ENCODE measurements around the gene SMIM10.
"Not testable (repeated sequence)": the region's sequence is repeated elsewhere in the genome, so short reads cannot be mapped to it uniquely, and the experiment has no call there.

The SMIM10 gene

DNA sequence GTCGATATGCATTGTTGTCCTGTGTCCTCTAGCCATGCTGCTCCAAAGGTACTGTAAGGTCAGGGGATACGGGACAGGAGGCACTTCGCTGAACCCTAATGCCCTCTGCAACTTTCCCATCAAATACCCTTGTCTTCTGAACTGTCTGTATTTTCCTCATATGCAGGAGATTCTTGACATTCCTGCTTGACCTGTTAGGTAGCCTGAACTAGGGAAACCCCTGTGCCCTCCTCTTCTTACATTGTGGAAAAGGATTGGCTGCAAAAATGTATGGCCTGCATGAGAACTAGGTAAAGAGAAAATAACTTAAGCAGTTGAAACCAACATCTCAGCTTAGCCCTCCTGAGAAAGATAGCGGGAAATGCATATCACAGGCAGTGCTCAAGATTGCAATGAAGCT lies 20.1 kb downstream of the SMIM10 start:
- no peak overlapping the region for H3K4me3 ChIP-seq (ENCODE audit: low read depth, low read length)
- TF ChIP-seq, protein P1, sequence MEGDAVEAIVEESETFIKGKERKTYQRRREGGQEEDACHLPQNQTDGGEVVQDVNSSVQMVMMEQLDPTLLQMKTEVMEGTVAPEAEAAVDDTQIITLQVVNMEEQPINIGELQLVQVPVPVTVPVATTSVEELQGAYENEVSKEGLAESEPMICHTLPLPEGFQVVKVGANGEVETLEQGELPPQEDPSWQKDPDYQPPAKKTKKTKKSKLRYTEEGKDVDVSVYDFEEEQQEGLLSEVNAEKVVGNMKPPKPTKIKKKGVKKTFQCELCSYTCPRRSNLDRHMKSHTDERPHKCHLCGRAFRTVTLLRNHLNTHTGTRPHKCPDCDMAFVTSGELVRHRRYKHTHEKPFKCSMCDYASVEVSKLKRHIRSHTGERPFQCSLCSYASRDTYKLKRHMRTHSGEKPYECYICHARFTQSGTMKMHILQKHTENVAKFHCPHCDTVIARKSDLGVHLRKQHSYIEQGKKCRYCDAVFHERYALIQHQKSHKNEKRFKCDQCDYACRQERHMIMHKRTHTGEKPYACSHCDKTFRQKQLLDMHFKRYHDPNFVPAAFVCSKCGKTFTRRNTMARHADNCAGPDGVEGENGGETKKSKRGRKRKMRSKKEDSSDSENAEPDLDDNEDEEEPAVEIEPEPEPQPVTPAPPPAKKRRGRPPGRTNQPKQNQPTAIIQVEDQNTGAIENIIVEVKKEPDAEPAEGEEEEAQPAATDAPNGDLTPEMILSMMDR (IDR thresholded peaks at IDR 0.05; ENCODE audit: low read depth, low read length), result no peak

DNA sequence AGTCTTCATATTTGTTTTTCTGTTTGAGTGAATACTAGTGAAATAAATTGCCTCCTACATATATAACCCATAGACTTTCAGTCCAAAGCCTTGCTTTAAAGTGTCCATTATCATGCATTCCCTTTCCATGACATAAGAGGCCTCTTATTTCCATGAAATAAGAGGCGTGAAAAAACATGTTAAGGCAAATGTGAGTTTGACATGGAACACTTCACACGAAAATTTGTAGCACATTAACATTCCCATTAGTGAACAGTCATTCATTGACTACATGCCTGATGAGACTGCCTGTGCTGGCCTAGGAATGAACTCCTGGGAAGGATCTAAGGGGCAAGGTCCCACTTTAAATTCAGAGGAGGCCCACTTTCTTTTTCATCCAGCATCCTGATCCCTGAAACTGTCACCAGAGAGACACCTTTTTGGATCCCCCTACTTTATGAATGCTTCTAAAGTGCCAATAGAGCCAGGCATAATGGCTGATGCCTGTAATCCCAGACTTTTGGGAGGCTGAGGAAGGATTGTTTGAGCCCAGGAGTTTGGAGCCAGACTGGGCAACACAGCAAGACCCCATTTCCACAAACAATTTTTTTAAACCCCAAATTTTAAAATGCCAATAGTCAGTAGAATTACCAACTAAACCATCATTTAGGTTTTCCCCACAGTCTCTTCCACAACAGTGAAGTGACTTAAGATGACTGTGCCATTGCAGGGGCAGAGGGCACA lies 24.9 kb downstream of the SMIM10 start:
- no peak overlapping the region for H3K4me3 ChIP-seq (ENCODE audit: low read depth, low read length)

DNA sequence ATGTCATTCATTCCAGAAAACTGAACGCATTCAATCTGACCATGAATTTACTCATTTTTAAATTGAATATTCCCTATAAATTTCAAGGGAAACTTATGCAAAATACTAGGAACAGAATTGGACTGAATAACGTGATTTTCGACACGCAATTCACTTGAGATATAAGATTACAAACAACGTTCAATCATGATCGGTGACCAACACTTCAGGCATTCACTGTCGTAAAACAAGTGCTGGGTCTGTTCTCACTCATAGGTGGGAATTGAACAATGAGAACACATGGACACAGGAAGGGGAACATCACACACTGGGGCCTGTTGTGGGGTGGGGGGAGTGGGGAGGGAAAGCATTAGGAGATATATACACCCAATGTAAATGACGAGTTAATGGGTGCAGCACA lies 29.1 kb downstream of the SMIM10 start:
- H3K4me3 ChIP-seq (ENCODE audit: low read depth, low read length), result not testable (repeated sequence)

More for the DNA sequence above, 24.9 kb downstream of the SMIM10 start:
- TF ChIP-seq, protein P1 (IDR thresholded peaks at IDR 0.05; ENCODE audit: low read depth, low read length), result no peak

DNA sequence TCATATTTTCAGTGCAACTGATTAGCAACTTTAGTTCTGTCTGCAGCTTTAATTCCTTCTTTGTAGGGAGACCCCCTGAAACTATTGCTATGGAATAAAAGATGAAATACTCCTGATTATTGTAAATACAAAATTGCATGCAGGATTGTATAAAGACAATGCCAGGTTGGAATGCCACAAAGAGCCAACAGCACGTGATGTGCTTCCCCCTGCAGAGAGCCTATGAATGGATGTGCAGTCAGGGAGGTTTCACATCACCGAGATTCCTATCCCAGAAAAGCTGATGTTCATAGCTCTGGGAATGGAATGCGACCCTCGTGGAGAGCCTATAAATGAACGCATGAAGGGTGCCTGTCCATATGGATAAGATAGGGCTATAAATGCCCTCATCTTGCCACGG lies 33.0 kb downstream of the SMIM10 start:
- H3K4me3 ChIP-seq (ENCODE audit: low read depth, low read length), result not testable (repeated sequence)

DNA sequence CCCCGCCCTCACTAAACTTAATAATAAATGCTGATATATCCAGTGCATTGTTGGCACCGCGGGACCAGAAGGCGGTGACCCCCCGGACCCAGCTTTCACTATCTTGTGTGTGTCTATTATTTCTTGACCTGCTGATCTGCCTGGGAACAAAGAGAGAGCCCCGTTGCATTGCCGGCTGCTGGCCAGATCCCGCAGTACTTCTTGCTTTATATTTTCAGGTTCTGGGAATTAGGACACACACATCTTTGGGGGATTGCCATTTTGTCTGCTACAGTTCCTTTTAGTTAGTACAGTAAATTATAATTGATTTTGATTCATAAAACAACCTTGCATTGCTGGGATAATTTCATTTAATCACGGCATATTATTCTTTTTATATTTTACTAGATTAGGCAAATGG lies 33.7 kb downstream of the SMIM10 start:
- TF ChIP-seq, protein P1 (IDR thresholded peaks at IDR 0.05; ENCODE audit: low read depth, low read length), result no peak
- H3K4me3 ChIP-seq (ENCODE audit: low read depth, low read length), result no peak overlapping the region

DNA sequence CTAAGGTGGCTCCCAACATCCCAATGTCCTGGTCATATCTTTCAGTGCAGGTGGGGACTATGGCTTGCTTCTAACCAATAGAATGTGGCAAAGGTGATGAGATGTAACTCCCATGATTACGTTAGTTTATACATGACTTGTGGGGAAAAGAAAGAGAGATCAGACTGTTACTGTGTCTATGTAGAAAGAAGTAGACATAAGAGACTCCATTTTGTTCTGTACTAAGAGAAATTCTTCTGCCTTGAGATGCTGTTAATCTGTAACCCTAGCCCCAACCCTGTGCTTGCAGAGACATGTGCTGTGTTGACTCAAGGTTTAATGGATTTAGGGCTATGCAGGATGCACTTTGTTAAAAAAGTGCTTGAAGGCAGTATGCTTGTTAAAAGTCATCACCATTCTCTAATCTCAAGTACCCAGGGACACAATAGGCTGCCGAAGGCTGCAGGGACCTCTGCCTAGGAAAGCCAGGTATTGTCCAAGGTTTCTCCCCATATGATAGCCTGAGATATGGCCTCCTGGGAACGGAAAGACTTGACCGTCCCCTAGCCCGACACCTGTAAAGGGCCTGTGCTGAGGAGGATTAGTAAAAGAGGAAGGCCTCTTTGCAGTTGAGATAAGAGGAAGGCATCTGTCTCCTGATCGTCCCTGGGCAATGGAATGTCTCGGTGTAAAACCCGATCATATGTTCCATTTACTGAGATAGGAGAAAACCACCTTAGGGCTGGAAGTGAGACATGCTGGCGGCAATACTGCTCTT lies 39.6 kb downstream of the SMIM10 start:
- not testable (repeated sequence) for H3K4me3 ChIP-seq (ENCODE audit: low read depth, low read length)

DNA sequence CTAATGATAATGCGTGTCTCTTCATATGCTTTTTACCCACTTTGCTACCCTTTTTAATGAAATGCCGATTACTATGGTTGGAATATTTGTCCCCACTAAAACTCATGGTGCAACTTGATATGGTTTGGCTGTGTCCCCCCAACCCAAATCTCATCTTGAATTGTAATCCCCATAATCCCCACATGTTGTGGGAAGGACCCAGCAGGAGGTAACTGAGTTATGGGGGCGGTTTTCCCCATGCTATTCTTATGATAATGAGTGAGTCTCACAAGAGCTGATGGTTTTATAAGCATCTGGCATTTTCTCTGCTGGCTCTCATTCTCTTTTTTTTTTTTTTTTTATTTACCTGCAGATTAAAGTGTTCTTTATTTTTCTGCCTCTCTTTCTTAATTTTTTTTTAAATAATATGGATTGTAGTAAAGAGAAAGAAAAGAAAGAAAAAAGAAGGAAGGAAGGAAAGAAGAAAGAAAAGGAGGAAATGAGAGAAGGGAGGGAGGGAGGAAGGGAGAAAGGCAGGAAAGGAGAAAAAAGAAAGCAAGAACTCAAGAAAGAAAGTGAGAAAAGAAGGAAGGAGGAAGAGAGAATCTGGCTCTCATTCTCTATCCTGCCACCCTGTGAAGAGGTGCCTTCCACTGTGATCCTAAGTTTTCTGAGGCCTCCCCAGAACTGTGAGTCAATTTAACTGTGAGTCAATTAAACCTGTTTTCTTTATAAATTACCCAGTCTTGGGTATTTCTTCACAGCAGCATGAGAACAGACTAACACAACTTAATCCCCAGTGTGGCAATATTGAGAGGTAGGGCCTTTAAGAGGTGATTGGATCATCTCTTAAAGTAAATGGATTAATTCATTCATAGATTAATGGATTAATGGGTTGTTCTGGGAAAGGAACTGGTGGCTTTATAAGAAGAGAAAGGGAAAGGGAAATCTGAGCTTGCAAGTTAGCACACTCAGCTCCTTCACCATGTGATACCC lies 50.6 kb downstream of the SMIM10 start:
- not testable (repeated sequence) for H3K4me3 ChIP-seq (ENCODE audit: low read depth, low read length)

All from WI38 (cell line).